Uterus (tissue), 2 donors: Measurements from ENCODE around the gene NCR2.

Experiments
- POLR2A ChIP-seq, 2 donors: fragments of 450-650 bp; IDR thresholded peaks; one replicate each; pipeline ENCODE4 v1.6.1; 2016; ENCODE audit warnings: antibody characterized with exemption in 2 of 2, mild to moderate bottlenecking in 1 of 2, moderate library complexity in 1 of 2
- TF ChIP-seq, protein P1 (sequence below), 4 experiments: fragments of 200-600 bp in 2 of 4; fragments of 450-650 bp in 2 of 4; sonication (generic) in 2 of 4; IDR thresholded peaks; one replicate each; pipeline ENCODE4 v1.5.1; 2016 to 2019; ENCODE audit warnings: antibody characterized with exemption in 4 of 4, mild to moderate bottlenecking in 2 of 4, moderate library complexity in 1 of 4

- TF ChIP-seq, protein P1, sequence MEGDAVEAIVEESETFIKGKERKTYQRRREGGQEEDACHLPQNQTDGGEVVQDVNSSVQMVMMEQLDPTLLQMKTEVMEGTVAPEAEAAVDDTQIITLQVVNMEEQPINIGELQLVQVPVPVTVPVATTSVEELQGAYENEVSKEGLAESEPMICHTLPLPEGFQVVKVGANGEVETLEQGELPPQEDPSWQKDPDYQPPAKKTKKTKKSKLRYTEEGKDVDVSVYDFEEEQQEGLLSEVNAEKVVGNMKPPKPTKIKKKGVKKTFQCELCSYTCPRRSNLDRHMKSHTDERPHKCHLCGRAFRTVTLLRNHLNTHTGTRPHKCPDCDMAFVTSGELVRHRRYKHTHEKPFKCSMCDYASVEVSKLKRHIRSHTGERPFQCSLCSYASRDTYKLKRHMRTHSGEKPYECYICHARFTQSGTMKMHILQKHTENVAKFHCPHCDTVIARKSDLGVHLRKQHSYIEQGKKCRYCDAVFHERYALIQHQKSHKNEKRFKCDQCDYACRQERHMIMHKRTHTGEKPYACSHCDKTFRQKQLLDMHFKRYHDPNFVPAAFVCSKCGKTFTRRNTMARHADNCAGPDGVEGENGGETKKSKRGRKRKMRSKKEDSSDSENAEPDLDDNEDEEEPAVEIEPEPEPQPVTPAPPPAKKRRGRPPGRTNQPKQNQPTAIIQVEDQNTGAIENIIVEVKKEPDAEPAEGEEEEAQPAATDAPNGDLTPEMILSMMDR (IDR thresholded peaks at IDR 0.05) = no peak
- no peak for TF ChIP-seq POLR2A (IDR thresholded peaks at IDR 0.05)
Measured at GRCh38 chr6:41302638-41303037, 32.8 kb upstream of the NCR2 start.
